SU-DHL-6 (cell line): ENCODE measurements around the gene WBP4.

Experiments used
- EZH2phosphoT487 ChIP-seq: fragments of 200-600 bp; sonication (generic), shearing (Covaris generic); conservative IDR thresholded peaks from 2 replicates; pipeline ENCODE4 v1.6.1; 2018; ENCODE audit warnings: mild to moderate bottlenecking, antibody characterized with exemption, low read length, moderate library complexity, mixed read lengths
- TF ChIP-seq, protein P1 (sequence below): fragments of 200-600 bp; sonication (generic); IDR thresholded peaks from one replicate; pipeline ENCODE4 v1.5.1; 2017; ENCODE audit warnings: antibody characterized with exemption, mild to moderate bottlenecking, low read length, moderate library complexity; ENCODE audit not compliant: insufficient read depth, poor library complexity, severe bottlenecking

GRCh38 chr13:41034382-41034781 is 26.9 kb upstream of the WBP4 start:
- TF ChIP-seq, protein P1, sequence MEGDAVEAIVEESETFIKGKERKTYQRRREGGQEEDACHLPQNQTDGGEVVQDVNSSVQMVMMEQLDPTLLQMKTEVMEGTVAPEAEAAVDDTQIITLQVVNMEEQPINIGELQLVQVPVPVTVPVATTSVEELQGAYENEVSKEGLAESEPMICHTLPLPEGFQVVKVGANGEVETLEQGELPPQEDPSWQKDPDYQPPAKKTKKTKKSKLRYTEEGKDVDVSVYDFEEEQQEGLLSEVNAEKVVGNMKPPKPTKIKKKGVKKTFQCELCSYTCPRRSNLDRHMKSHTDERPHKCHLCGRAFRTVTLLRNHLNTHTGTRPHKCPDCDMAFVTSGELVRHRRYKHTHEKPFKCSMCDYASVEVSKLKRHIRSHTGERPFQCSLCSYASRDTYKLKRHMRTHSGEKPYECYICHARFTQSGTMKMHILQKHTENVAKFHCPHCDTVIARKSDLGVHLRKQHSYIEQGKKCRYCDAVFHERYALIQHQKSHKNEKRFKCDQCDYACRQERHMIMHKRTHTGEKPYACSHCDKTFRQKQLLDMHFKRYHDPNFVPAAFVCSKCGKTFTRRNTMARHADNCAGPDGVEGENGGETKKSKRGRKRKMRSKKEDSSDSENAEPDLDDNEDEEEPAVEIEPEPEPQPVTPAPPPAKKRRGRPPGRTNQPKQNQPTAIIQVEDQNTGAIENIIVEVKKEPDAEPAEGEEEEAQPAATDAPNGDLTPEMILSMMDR, result no peak
- TF ChIP-seq EZH2phosphoT487, result no peak
